H1 (cell line): ENCODE results near the gene GPR176. TPM values are rescaled to one million over a fixed set of nuclear protein-coding genes. Genes with fewer than 3 reads are reported as not detected.

Experiments
- CTCF ChIA-PET: fragments of 300-600 bp; sonication (Branson Sonifier 250); formaldehyde crosslinking; loops from one replicate; lab custom pipeline; 2021; ENCODE audit not compliant: partially characterized antibody; lab: Charles Lee
- POLR2A ChIA-PET: fragments of 300-600 bp; sonication (Branson Sonifier 250); formaldehyde crosslinking; loops from one replicate; lab custom pipeline; 2021; ENCODE audit warnings: inconsistent platforms; ENCODE audit not compliant: partially characterized antibody; lab: Charles Lee
- DNase-seq, 2 experiments: peaks; one replicate each; pipeline versions ENCODE4 v3.0.0 to v3.0.0-alpha.2; 2010 to 2022; ENCODE audit warnings: low spot score in 2 of 2, low read depth in 1 of 2, mixed read lengths in 1 of 2
- FAIRE-seq: peaks from 2 replicates; lab custom pipeline; 2011; peaks lifted over from hg19 to GRCh38; lab: Jason Lieb, UNC
- H2AFZ ChIP-seq: 2 replicates; pipeline ENCODE4 v1.8.1; 2012; ENCODE audit warnings: low read length, inconsistent platforms
- H2AK5ac ChIP-seq: 2 replicates; pipeline ENCODE4 v1.6.1; 2013; ENCODE audit warnings: low read depth, low read length
- H2BK120ac ChIP-seq: replicated peaks from 2 replicates; pipeline ENCODE3; 2013; ENCODE audit warnings: low read depth, low read length, inconsistent platforms
- H2BK12ac ChIP-seq: 2 replicates; pipeline ENCODE4 v1.6.1; 2013; ENCODE audit warnings: low read depth, low read length
- H2BK15ac ChIP-seq: 2 replicates; pipeline ENCODE4 v1.6.1; 2013; ENCODE audit warnings: low read length
- H2BK20ac ChIP-seq: 2 replicates; pipeline ENCODE4 v1.6.1; 2013; ENCODE audit warnings: low read length
- H2BK5ac ChIP-seq: 2 replicates; pipeline ENCODE4 v1.6.1; 2013; ENCODE audit warnings: low read depth, low read length
- H3K14ac ChIP-seq: 2 replicates; pipeline ENCODE4 v1.6.1; 2013; ENCODE audit warnings: inconsistent platforms; ENCODE audit not compliant: insufficient read length
- H3K18ac ChIP-seq: 2 replicates; pipeline ENCODE4 v1.6.1; 2013; ENCODE audit warnings: low read length; ENCODE audit errors: extremely low read depth
- H3K23ac ChIP-seq: 2 replicates; pipeline ENCODE4 v1.6.1; 2013; ENCODE audit warnings: inconsistent platforms; ENCODE audit not compliant: insufficient read length
- H3K23me2 ChIP-seq: 2 replicates; pipeline ENCODE4 v1.6.1; 2013; ENCODE audit warnings: low read depth, low read length
- H3K27ac ChIP-seq: 2 replicates; pipeline ENCODE4 v1.6.1; 2011; ENCODE audit warnings: low read depth, low read length, inconsistent platforms
- H3K27me3 ChIP-seq, 4 experiments: replicated peaks in 1 of 4; 1 replicate in 1 of 4; 2 replicates in 3 of 4; pipeline versions ENCODE4 v1.6.1 to v1.8.1; 2011 to 2013; ENCODE audit warnings: low read length in 3 of 4, mild to moderate bottlenecking in 3 of 4, inconsistent platforms in 2 of 4, mixed read lengths in 2 of 4, moderate library complexity in 1 of 4; ENCODE audit not compliant: control insufficient read depth in 3 of 4, insufficient read depth in 3 of 4; ENCODE audit errors: extremely low read depth in 1 of 4
- H3K36me3 ChIP-seq, 4 experiments: 2 replicates each; pipeline versions ENCODE4 v1.6.1 to v1.8.1; 2011 to 2013; ENCODE audit warnings: mild to moderate bottlenecking in 4 of 4, low read length in 3 of 4, moderate library complexity in 2 of 4, control low read depth in 1 of 4, inconsistent platforms in 1 of 4; ENCODE audit not compliant: insufficient read depth in 4 of 4, control insufficient read depth in 2 of 4
- H3K4ac ChIP-seq: replicated peaks from 2 replicates; pipeline ENCODE3; 2013; ENCODE audit warnings: low read length, low read depth, mixed read lengths, inconsistent platforms; ENCODE audit not compliant: insufficient read length
- H3K4me1 ChIP-seq, 4 experiments: replicated peaks in 1 of 4; 1 replicate in 1 of 4; 2 replicates in 3 of 4; pipeline versions ENCODE4 v1.6.1 to v1.8.1; 2011 to 2013; ENCODE audit warnings: low read length in 3 of 4, inconsistent platforms in 2 of 4, mixed read lengths in 1 of 4; ENCODE audit not compliant: insufficient read depth in 4 of 4, control insufficient read depth in 3 of 4
- H3K4me2 ChIP-seq, 2 experiments: 2 replicates each; pipeline versions ENCODE4 v1.6.1 to v1.8.1; 2011 to 2013; ENCODE audit warnings: low read depth in 2 of 2, low read length in 2 of 2, control low read depth in 1 of 2, inconsistent platforms in 1 of 2, mild to moderate bottlenecking in 1 of 2; ENCODE audit not compliant: insufficient read depth in 1 of 2
- H3K4me3 ChIP-seq, 4 experiments: fragments of 200-600, 300-600 bp in 1 of 4; sonication (generic), shearing (Covaris generic), sonication (Bioruptor Twin) in 1 of 4; 2 replicates each; pipeline versions ENCODE4 v1.5.1 to v1.8.1; 2011 to 2016; ENCODE audit warnings: low read length in 4 of 4, low read depth in 3 of 4, control low read depth in 2 of 4, inconsistent platforms in 2 of 4, mild to moderate bottlenecking in 2 of 4, mixed read lengths in 1 of 4, moderate library complexity in 1 of 4; ENCODE audit not compliant: insufficient read depth in 2 of 4; ENCODE audit errors: extremely low read depth in 1 of 4
- H3K56ac ChIP-seq: replicated peaks from 2 replicates; pipeline ENCODE3; 2013; ENCODE audit warnings: low read depth, mild to moderate bottlenecking, mixed read lengths, low read length, inconsistent platforms; ENCODE audit not compliant: insufficient read length
- H3K79me1 ChIP-seq: 2 replicates; pipeline ENCODE4 v1.6.1; 2013; ENCODE audit warnings: low read depth, low read length, control low read depth
- H3K79me2 ChIP-seq, 2 experiments: 2 replicates each; pipeline versions ENCODE4 v1.6.1 to v1.8.1; 2012 to 2013; ENCODE audit warnings: low read length in 2 of 2, mild to moderate bottlenecking in 2 of 2, inconsistent platforms in 1 of 2; ENCODE audit not compliant: insufficient read depth in 2 of 2, control insufficient read depth in 1 of 2
- H3K9ac ChIP-seq, 4 experiments: replicated peaks in 1 of 4; 1 replicate in 1 of 4; 2 replicates in 3 of 4; pipeline versions ENCODE4 v1.6.1 to v1.8.1; 2011 to 2013; ENCODE audit warnings: low read depth in 3 of 4, low read length in 3 of 4, control low read depth in 2 of 4, mild to moderate bottlenecking in 2 of 4, moderate library complexity in 2 of 4, inconsistent platforms in 1 of 4; ENCODE audit errors: extremely low read depth in 1 of 4
- H3K9me3 ChIP-seq, 2 experiments: 2 replicates each; pipeline versions ENCODE4 v1.6.1 to v1.8.1; 2012 to 2013; ENCODE audit warnings: mild to moderate bottlenecking in 2 of 2, moderate library complexity in 2 of 2, control low read depth in 1 of 2, inconsistent platforms in 1 of 2, low read depth in 1 of 2, low read length in 1 of 2, mixed read lengths in 1 of 2; ENCODE audit not compliant: insufficient read depth in 2 of 2
- H4K20me1 ChIP-seq, 2 experiments: replicated peaks in 1 of 2; 2 replicates each; pipeline versions ENCODE3 to v1.8.1; 2011 to 2013; ENCODE audit warnings: inconsistent platforms in 2 of 2, low read length in 2 of 2, mild to moderate bottlenecking in 1 of 2; ENCODE audit not compliant: insufficient read depth in 2 of 2, control insufficient read depth in 1 of 2
- H4K5ac ChIP-seq: 2 replicates; pipeline ENCODE4 v1.6.1; 2013; ENCODE audit warnings: low read length, low read depth, mixed read lengths, inconsistent platforms; ENCODE audit not compliant: insufficient read length
- H4K8ac ChIP-seq: 2 replicates; pipeline ENCODE4 v1.8.0; 2013; ENCODE audit warnings: mild to moderate bottlenecking, moderate library complexity, low read length, inconsistent platforms; ENCODE audit not compliant: insufficient read depth; ENCODE audit errors: extremely low read depth
- H4K91ac ChIP-seq: replicated peaks from 2 replicates; pipeline ENCODE3; 2013; ENCODE audit warnings: low read length, mixed read lengths, inconsistent platforms; ENCODE audit not compliant: insufficient read length
- CEBPB ChIP-seq: IDR thresholded peaks from 2 replicates; pipeline ENCODE4 v1.6.1; 2012; ENCODE audit warnings: low read depth, low read length
- CREB1 ChIP-seq: IDR thresholded peaks from 2 replicates; pipeline ENCODE4 v1.6.1; 2012; ENCODE audit warnings: inconsistent platforms
- CTBP2 ChIP-seq: IDR thresholded peaks from 2 replicates; pipeline ENCODE4 v1.7.0; 2011; ENCODE audit warnings: borderline replicate concordance, mild to moderate bottlenecking, moderate library complexity, mixed read lengths, low read length; ENCODE audit not compliant: insufficient read depth, insufficient read length
- EGR1 ChIP-seq: IDR thresholded peaks from 2 replicates; pipeline ENCODE4 v1.6.1; 2011; ENCODE audit warnings: low read depth, low read length, borderline replicate concordance
- GABPA ChIP-seq: IDR thresholded peaks from 2 replicates; pipeline ENCODE4 v1.6.1; 2011; ENCODE audit warnings: mild to moderate bottlenecking, low read length, moderate library complexity, borderline replicate concordance; ENCODE audit not compliant: insufficient read depth
- GTF2F1 ChIP-seq: IDR thresholded peaks from 2 replicates; pipeline ENCODE4 v1.6.1; 2012; ENCODE audit warnings: low read depth, low read length, improper control_type of control experiment, borderline replicate concordance
- NRF1 ChIP-seq: IDR thresholded peaks from 2 replicates; pipeline ENCODE4 v1.6.1; 2011; ENCODE audit warnings: mild to moderate bottlenecking, low read depth, low read length, improper control_type of control experiment
- POLR2AphosphoS5 ChIP-seq: IDR thresholded peaks from 2 replicates; pipeline ENCODE4 v1.6.1; 2011; ENCODE audit warnings: low read depth, low read length
- RXRA ChIP-seq: IDR thresholded peaks from 2 replicates; pipeline ENCODE4 v1.6.1; 2011; ENCODE audit warnings: low read depth, mild to moderate bottlenecking, low read length, moderate library complexity; ENCODE audit not compliant: insufficient read depth
- SUZ12 ChIP-seq: fragments of 200-600 bp; sonication (generic); IDR thresholded peaks from 2 replicates; pipeline ENCODE4 v1.6.1; 2012; ENCODE audit warnings: mild to moderate bottlenecking, inconsistent platforms, low read length, moderate library complexity, mixed read lengths
- TAF1 ChIP-seq: IDR thresholded peaks from 2 replicates; pipeline ENCODE4 v1.6.1; 2011; ENCODE audit warnings: mild to moderate bottlenecking, low read depth, low read length
- TBP ChIP-seq: IDR thresholded peaks from 2 replicates; pipeline ENCODE4 v1.6.1; 2011; ENCODE audit warnings: low read depth, low read length, improper control_type of control experiment
- YY1 ChIP-seq: IDR thresholded peaks from 2 replicates; pipeline ENCODE4 v1.6.1; 2011; ENCODE audit warnings: low read depth, mild to moderate bottlenecking, low read length
- WGBS, 2 experiments: shearing (Covaris generic) in 1 of 2; methylation state at CpG; one replicate each; pipeline versions ENCODE4 v1.1.6 to v1.1.7; 2013 to 2015; ENCODE audit warnings: low lambda C conversion rate in 2 of 2, mixed read lengths in 2 of 2, inconsistent platforms in 1 of 2, low coverage in 1 of 2, missing lambda C conversion rate in 1 of 2; ENCODE audit not compliant: insufficient replicate concordance in 2 of 2, insufficient coverage in 1 of 2, insufficient read length in 1 of 2; ENCODE audit errors: extremely low coverage in 1 of 2, missing lambda C conversion rate in 1 of 2; 5-methylcytosine and 5-hydroxymethylcytosine counted together
- polyA plus RNA-seq, 7 experiments: library from polyadenylated mRNA; depleted of rRNA in 3 of 7; stranded (reverse) in 5 of 7; unstranded in 2 of 7; fragments of >200 nt in 5 of 7; fragments of 200-250 nt in 2 of 7; gene quantifications; 1 replicate in 5 of 7; 2 replicates in 1 of 7; 4 replicates in 1 of 7; pipeline versions ENCODE4 v1.2.1 to v1.2.3, GENCODE V29; 2011 to 2013; ENCODE audit warnings: missing spikeins in 2 of 7, mixed read lengths in 2 of 7
- total RNA-seq: library from RNA; stranded (reverse); fragmentation: NEBNext Ultra II Directional; extraction: Animal tissue kit (Norgen Biotek cat#: 25700); gene quantifications from 2 replicates; pipeline ENCODE4 v1.2.1, GENCODE V29; 2021
- TF ChIP-seq, protein P1 (sequence below): IDR thresholded peaks from 2 replicates; pipeline ENCODE4 v1.6.1; 2011; ENCODE audit warnings: low read length, improper control_type of control experiment

Gene GPR176
- total and polyA plus RNA-seq, 2 of the 8 experiments (the other 6 are each of a cell fraction or from before 2014, with no cell fraction given) = 190 to 281 TPM

DNA sequence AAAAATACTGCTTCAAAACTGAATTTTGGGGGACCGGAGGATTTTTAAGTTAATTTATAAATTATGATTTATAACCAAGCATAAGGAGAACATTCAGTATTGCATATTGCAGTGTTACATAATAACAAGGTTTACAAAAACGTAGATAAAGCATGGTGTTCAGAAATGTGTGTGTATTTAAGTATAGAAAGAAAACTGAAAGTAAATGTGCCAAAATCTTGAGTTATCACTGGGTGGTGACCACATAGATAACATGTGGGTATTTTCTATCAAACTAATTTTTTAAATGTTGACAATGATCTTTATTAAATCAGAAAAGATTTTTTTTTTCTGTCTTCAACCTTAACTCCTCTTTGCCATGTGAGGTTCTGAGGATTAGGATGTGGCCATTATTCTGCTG is 46.5 kb upstream of the GPR176 start:
- no peak overlapping the region for H3K9ac ChIP-seq
- peaks cover 3 to 53% (median 35%) of the 10 kb centered on the region in 4 experiments; a peak in 7 of 8 replicates for H3K36me3 ChIP-seq
- TF ChIP-seq GTF2F1 (no peak), CEBPB (no peak), NRF1 (no peak), EGR1 (no peak), CREB1 (no peak), CTBP2 (no peak), TBP (no peak), YY1 (no peak), TAF1 (no peak), POLR2AphosphoS5 (no peak), GABPA (no peak), RXRA (no peak), SUZ12 (no peak)
- TF ChIP-seq, protein P1, sequence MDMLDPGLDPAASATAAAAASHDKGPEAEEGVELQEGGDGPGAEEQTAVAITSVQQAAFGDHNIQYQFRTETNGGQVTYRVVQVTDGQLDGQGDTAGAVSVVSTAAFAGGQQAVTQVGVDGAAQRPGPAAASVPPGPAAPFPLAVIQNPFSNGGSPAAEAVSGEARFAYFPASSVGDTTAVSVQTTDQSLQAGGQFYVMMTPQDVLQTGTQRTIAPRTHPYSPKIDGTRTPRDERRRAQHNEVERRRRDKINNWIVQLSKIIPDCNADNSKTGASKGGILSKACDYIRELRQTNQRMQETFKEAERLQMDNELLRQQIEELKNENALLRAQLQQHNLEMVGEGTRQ = no peak

More for the DNA sequence above, 46.5 kb upstream of the GPR176 start:
- H2AK5ac ChIP-seq = no peak overlapping the region
- no peaks in the 10 kb centered on the region for H3K27me3 ChIP-seq
- H3K4me1 ChIP-seq = no peaks in the 10 kb centered on the region
- H4K8ac ChIP-seq = no peak overlapping the region
- H2BK12ac ChIP-seq = no peak overlapping the region
- no peak overlapping the region for H4K91ac ChIP-seq
- no peaks in the 10 kb centered on the region for H3K79me1 ChIP-seq
- H3K18ac ChIP-seq = no peak overlapping the region
- H3K4ac ChIP-seq = no peak overlapping the region
- no peak overlapping the region for H3K14ac ChIP-seq
- no peak overlapping the region for H2AFZ ChIP-seq
- no peak overlapping the region for H2BK120ac ChIP-seq
- 0 out of 4 replicates have a peak, but pooled peaks cover 0 to 5% of the 10 kb centered on the region in 2 experiments for H3K79me2 ChIP-seq
- H3K56ac ChIP-seq = no peak overlapping the region
- WGBS, 2 experiments = 88% methylated on average over 2 of the region's 2 CpGs; no CpG with 5 or more reads in 1 of the 2 experiments
- H2BK20ac ChIP-seq = no peak overlapping the region
- no peaks in the 10 kb centered on the region for H3K9me3 ChIP-seq
- H3K27ac ChIP-seq = no peak overlapping the region
- no peak overlapping the region for H2BK15ac ChIP-seq
- H3K4me2 ChIP-seq = no peak overlapping the region
- H4K5ac ChIP-seq = no peak overlapping the region
- no peak overlapping the region for H3K4me3 ChIP-seq
- H3K23ac ChIP-seq = no peak overlapping the region
- peaks cover 2 to 3% of the 10 kb centered on the region in 2 experiments for H4K20me1 ChIP-seq
- DNase-seq = no peak
- no peaks in the 10 kb centered on the region for H3K23me2 ChIP-seq
- H2BK5ac ChIP-seq = no peak overlapping the region
- no peak for FAIRE-seq
- ChIA-PET CTCF (interaction anchor here (0.7 to 0.9 kb wide), 2 partner anchors 41 to 164 kb away, joined by 3 read pairs; no protein-coding TSS in a partner anchor), POLR2A (interaction anchor here (0.7 kb wide), 1 partner anchor 11 kb away, joined by 3 read pairs; no protein-coding TSS in a partner anchor)
